A549 (cell line): ENCODE data around the gene HOXB1. TPM values are rescaled to one million over a fixed set of nuclear protein-coding genes. Genes with fewer than 3 reads are reported as not detected.

Experiments
- ATAC-seq, 2 experiments: fragments of 200-7000 bp in 1 of 2; fragments of >200 bp in 1 of 2; cut with Nextera tagmentation in 1 of 2; cut with Tn5 transposase in 1 of 2; 3 replicates each; pipeline versions ENCODE4 v1.8.0 to v1.9.1; 2018 to 2020; ENCODE audit warnings: mild to moderate bottlenecking in 1 of 2, moderate library complexity in 1 of 2
- CTCF ChIA-PET: fragments of 300-600 bp; sonication (Branson Sonifier 250); formaldehyde crosslinking; extraction: SDS; loops from one replicate; lab custom pipeline; 2021; ENCODE audit warnings: antibody characterized with exemption, inconsistent platforms; lab: Yijun Ruan, JAX
- POLR2A ChIA-PET: fragments of 350-600 bp; formaldehyde crosslinking; extraction: SDS; loops from one replicate; lab custom pipeline; 2021; ENCODE audit warnings: antibody characterized with exemption, inconsistent platforms; lab: Yijun Ruan, JAX
- DNase-seq, 2 experiments: peaks; one replicate each; pipeline versions ENCODE4 v3.0.0 to v3.0.0-alpha.2; 2011 to 2016; ENCODE audit warnings: low read depth in 1 of 2, low spot score in 1 of 2
- FAIRE-seq: peaks from 2 replicates; lab custom pipeline; 2011; peaks lifted over from hg19 to GRCh38; lab: Jason Lieb, UNC
- H3K27ac ChIP-seq, 2 experiments: fragments of >200 bp; sonication (Bioruptor Twin); formaldehyde crosslinking; 3 replicates each; pipeline ENCODE4 v1.5.1; 2016 to 2017
- H3K4me1 ChIP-seq: fragments of >200 bp; sonication (Bioruptor Twin); formaldehyde crosslinking; 3 replicates; pipeline ENCODE4 v1.6.1; 2016
- H3K4me2 ChIP-seq: fragments of >200 bp; sonication (Bioruptor Twin); formaldehyde crosslinking; 3 replicates; pipeline ENCODE4 v1.6.1; 2016
- H3K4me3 ChIP-seq: fragments of >200 bp; sonication (Bioruptor Twin); formaldehyde crosslinking; 3 replicates; pipeline ENCODE4 v1.5.1; 2016
- H3K9me3 ChIP-seq: fragments of >200 bp; sonication (Bioruptor Twin); formaldehyde crosslinking; 3 replicates; pipeline ENCODE4 v1.6.1; 2016
- BHLHE40 ChIP-seq: IDR thresholded peaks from 2 replicates; pipeline ENCODE4 v1.6.1; 2012; ENCODE audit warnings: low read depth, low read length, inconsistent platforms
- CBX2 ChIP-seq: fragments of 200-600 bp; sonication (generic); IDR thresholded peaks from 2 replicates; pipeline ENCODE4 v1.6.1; 2016; ENCODE audit warnings: low read depth, mild to moderate bottlenecking, borderline replicate concordance
- CEBPB ChIP-seq, 2 experiments: fragments of >200 bp in 1 of 2; sonication (Bioruptor Twin) in 1 of 2; formaldehyde crosslinking in 1 of 2; IDR thresholded peaks; 2 replicates each; pipeline ENCODE4 v1.6.1; 2012 to 2016
- CHD2 ChIP-seq: fragments of 150-350 bp; IDR thresholded peaks from 2 replicates; pipeline ENCODE4 v1.6.1; 2014; ENCODE audit warnings: low read length; ENCODE audit not compliant: partially characterized antibody
- EHF ChIP-seq: fragments of 250-450 bp; sonication (Bioruptor Pico); IDR thresholded peaks from 2 replicates; pipeline ENCODE4 v1.5.0; 2020; ENCODE audit warnings: mild to moderate bottlenecking
- EHMT2 ChIP-seq: fragments of 200-600 bp; sonication (generic); IDR thresholded peaks from 2 replicates; pipeline ENCODE4 v1.6.1; 2016; ENCODE audit warnings: antibody characterized with exemption, low read depth, mild to moderate bottlenecking, moderate library complexity
- FOSB ChIP-seq: fragments of 250-450 bp; sonication (Bioruptor Pico); IDR thresholded peaks from 2 replicates; pipeline ENCODE4 v1.5.0; 2020; ENCODE audit warnings: mild to moderate bottlenecking, moderate library complexity
- FOSL2 ChIP-seq, 2 experiments: fragments of 450-650 bp in 1 of 2; fragments of >200 bp in 1 of 2; sonication (Bioruptor Twin) in 1 of 2; formaldehyde crosslinking; IDR thresholded peaks; 2 replicates each; pipeline versions ENCODE4 v1.5.0 to v1.6.1; 2016 to 2020; ENCODE audit warnings: mild to moderate bottlenecking in 1 of 2, moderate library complexity in 1 of 2
- GATA3 ChIP-seq: IDR thresholded peaks from 2 replicates; pipeline ENCODE4 v1.6.1; 2012; ENCODE audit warnings: borderline replicate concordance
- HDAC2 ChIP-seq: fragments of 200-600 bp; sonication (generic); IDR thresholded peaks from 2 replicates; pipeline ENCODE4 v1.6.1; 2016
- HMGXB4 ChIP-seq: fragments of 250-450 bp; sonication (Bioruptor Pico); IDR thresholded peaks from 2 replicates; pipeline ENCODE4 v1.5.0; 2021; ENCODE audit warnings: mild to moderate bottlenecking, moderate library complexity, borderline replicate concordance
- HOXB13 ChIP-seq: fragments of 250-450 bp; sonication (Bioruptor Pico); IDR thresholded peaks from 2 replicates; pipeline ENCODE4 v1.5.0; 2020; ENCODE audit warnings: low read depth, mild to moderate bottlenecking, moderate library complexity
- JUN ChIP-seq, 2 experiments: fragments of >200 bp; sonication (Bioruptor Twin); formaldehyde crosslinking; IDR thresholded peaks; 2 replicates in 1 of 2; 3 replicates in 1 of 2; pipeline ENCODE4 v1.6.1; 2016 to 2017
- JUNB ChIP-seq: fragments of >200 bp; sonication (Bioruptor Twin); formaldehyde crosslinking; IDR thresholded peaks from 2 replicates; pipeline ENCODE4 v1.6.1; 2016
- MAFK ChIP-seq: fragments of 450-650 bp; IDR thresholded peaks from 2 replicates; pipeline ENCODE4 v1.6.1; 2014; ENCODE audit not compliant: partially characterized antibody
- NFE2L2 ChIP-seq: fragments of 150-350 bp; conservative IDR thresholded peaks from 2 replicates; pipeline ENCODE4 v1.6.1; 2014; ENCODE audit warnings: low read length
- NPAS2 ChIP-seq: fragments of 250-450 bp; sonication (Bioruptor Pico); IDR thresholded peaks from 2 replicates; pipeline ENCODE4 v1.8.0; 2022; ENCODE audit warnings: mild to moderate bottlenecking, moderate library complexity, borderline replicate concordance
- SMC3 ChIP-seq: fragments of >200 bp; sonication (Bioruptor Twin); formaldehyde crosslinking; IDR thresholded peaks from 3 replicates; pipeline ENCODE4 v1.6.1; 2018; ENCODE audit warnings: inconsistent platforms
- SREBF2 ChIP-seq: fragments of 450-650 bp; IDR thresholded peaks from 2 replicates; pipeline ENCODE4 v1.6.1; 2014; ENCODE audit warnings: mild to moderate bottlenecking, moderate library complexity
- ZC3H11A ChIP-seq: fragments of 450-650 bp; IDR thresholded peaks from 2 replicates; pipeline ENCODE4 v1.6.1; 2014; ENCODE audit warnings: antibody characterized with exemption, mild to moderate bottlenecking
- ZSCAN20 ChIP-seq: fragments of 250-450 bp; sonication (Bioruptor Pico); IDR thresholded peaks from 2 replicates; pipeline ENCODE4 v1.8.0; 2022; ENCODE audit warnings: mild to moderate bottlenecking, moderate library complexity
- WGBS: methylation state at CpG from one replicate; pipeline ENCODE4 v1.1.6; 2017; ENCODE audit errors: missing lambda C conversion rate; 5-methylcytosine and 5-hydroxymethylcytosine counted together
- polyA plus RNA-seq, 4 experiments: library from polyadenylated mRNA; depleted of rRNA in 3 of 4; stranded (reverse); fragments of >200 nt; fragmentation: RNase III in 1 of 4; extraction: RNeasy Plus Mini Kit Qiagen cat#74134 plus additional on column Dnase treatment in 1 of 4; gene quantifications; 2 replicates in 3 of 4; 3 replicates in 1 of 4; pipeline ENCODE4 v1.2.3, GENCODE V29; 2011 to 2017
- TF ChIP-seq, protein P1 (sequence below): fragments of >200 bp; sonication (Bioruptor Twin); formaldehyde crosslinking; IDR thresholded peaks from 3 replicates; pipeline ENCODE4 v1.5.1; 2016
- TF ChIP-seq, protein P2 (sequence below): fragments of 150-350 bp; IDR thresholded peaks from 2 replicates; pipeline ENCODE4 v1.6.1; 2014; ENCODE audit warnings: low read depth, mild to moderate bottlenecking, low read length
- TF ChIP-seq, protein P3 (sequence below): fragments of 450-650 bp; IDR thresholded peaks from 2 replicates; pipeline ENCODE4 v1.6.1; 2014; ENCODE audit warnings: antibody characterized with exemption

Gene HOXB1
- polyA plus RNA-seq, 2 of the 4 experiments (the other 2 are of a cell fraction): not detected

GRCh38 chr17:48484256-48484655, 46.6 kb downstream of the HOXB1 start:
- WGBS: 80% methylated on average over 3 of the region's 3 CpGs
- FAIRE-seq: no peak
- Histone ChIP-seq H3K27ac (peak overlapping the region; percentile 9 to 60; a peak in 4 of 6 replicates), H3K4me1 (peaks cover 20% of the 10 kb centered on the region), H3K4me2 (peak overlapping the region; percentile 16; the same call in 2 of the 3 replicates), H3K4me3 (no peak overlapping the region), H3K9me3 (no peaks in the 10 kb centered on the region)
- DNase-seq: no peak
- ChIA-PET POLR2A (interaction anchor here (1.2 kb wide), 1 partner anchor 12 kb away, joined by 3 read pairs; no protein-coding TSS in a partner anchor), CTCF (interaction anchor here (0.8 to 2.8 kb wide), 6 partner anchors 8 to 234 kb away, joined by 3 to 14 read pairs (median 4); no protein-coding TSS in a partner anchor)
- TF ChIP-seq EHF (CRISPR knock-in tag): no peak
- no peak for TF ChIP-seq HOXB13 (CRISPR knock-in tag)
- TF ChIP-seq ZSCAN20 (CRISPR knock-in tag): no peak
- no peak for TF ChIP-seq FOSL2 (IDR thresholded peaks at IDR 0.05)
- no peak for TF ChIP-seq FOSL2 (CRISPR knock-in tag; IDR thresholded peaks at IDR 0.05)
- TF ChIP-seq JUNB: no peak
- no peak for TF ChIP-seq JUN (IDR thresholded peaks at IDR 0.05)
- no peak for TF ChIP-seq NFE2L2
- TF ChIP-seq EHMT2: no peak
- TF ChIP-seq SREBF2: no peak
- TF ChIP-seq CEBPB (IDR thresholded peaks at IDR 0.05): no peak
- no peak for TF ChIP-seq HMGXB4 (CRISPR knock-in tag)
- no peak for TF ChIP-seq HDAC2
- TF ChIP-seq FOSB (CRISPR knock-in tag): no peak
- no peak for TF ChIP-seq NPAS2 (CRISPR knock-in tag)
- TF ChIP-seq SMC3: no peak
- ATAC-seq: peak in 1 of 2 experiments; percentile 8; a peak in 3 of 6 replicates

DNA sequence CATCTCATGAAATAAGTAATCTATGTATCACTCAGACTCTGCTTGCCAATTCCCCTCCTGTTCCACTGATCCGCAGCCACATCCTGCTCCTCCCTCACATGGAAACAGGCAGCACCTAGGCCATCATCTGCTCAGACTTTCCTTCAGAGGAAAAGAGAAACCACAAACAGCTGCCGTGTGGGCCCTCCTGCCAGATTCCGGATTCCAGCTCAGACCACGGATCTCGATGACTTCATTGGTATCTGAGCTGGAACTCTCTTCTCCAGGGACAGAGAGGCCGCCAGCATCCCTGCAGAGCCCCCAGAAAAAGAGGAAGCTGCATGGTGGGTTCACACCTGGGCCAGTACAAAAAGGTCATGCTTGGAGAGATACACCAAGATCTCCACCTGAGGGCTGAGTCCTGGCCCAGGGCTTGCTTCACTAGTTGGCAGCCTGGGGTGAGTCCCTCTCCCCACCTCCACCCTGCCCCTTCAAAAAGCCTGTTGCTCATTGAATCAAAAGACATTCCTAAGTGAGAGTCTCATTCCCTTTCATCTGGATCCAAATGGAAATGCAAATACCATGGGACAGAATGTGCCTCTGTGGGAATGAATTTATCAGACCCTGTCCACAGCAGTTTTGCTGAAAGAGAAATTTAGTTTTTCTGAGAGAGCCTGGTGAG, 47.2 kb downstream of the HOXB1 start:
- Histone ChIP-seq H3K27ac (peak overlapping the region; percentile 13 to 60; a peak in 4 of 6 replicates), H3K4me2 (peak overlapping the region; percentile 16), H3K4me3 (no peak overlapping the region), H3K4me1 (peaks cover 20% of the 10 kb centered on the region), H3K9me3 (no peaks in the 10 kb centered on the region)
- ChIA-PET POLR2A (interaction anchor here (1.2 kb wide), 1 partner anchor 11 kb away, joined by 3 read pairs; no protein-coding TSS in a partner anchor), CTCF (interaction anchor here (0.6 to 2.8 kb wide), 10 partner anchors 9 to 234 kb away, joined by 3 to 14 read pairs (median 3); no protein-coding TSS in a partner anchor)
- TF ChIP-seq NPAS2 (CRISPR knock-in tag) (no peak), GATA3 (peak; percentile 12; the same call in 1 of the 2 replicates)
- TF ChIP-seq, protein P1, sequence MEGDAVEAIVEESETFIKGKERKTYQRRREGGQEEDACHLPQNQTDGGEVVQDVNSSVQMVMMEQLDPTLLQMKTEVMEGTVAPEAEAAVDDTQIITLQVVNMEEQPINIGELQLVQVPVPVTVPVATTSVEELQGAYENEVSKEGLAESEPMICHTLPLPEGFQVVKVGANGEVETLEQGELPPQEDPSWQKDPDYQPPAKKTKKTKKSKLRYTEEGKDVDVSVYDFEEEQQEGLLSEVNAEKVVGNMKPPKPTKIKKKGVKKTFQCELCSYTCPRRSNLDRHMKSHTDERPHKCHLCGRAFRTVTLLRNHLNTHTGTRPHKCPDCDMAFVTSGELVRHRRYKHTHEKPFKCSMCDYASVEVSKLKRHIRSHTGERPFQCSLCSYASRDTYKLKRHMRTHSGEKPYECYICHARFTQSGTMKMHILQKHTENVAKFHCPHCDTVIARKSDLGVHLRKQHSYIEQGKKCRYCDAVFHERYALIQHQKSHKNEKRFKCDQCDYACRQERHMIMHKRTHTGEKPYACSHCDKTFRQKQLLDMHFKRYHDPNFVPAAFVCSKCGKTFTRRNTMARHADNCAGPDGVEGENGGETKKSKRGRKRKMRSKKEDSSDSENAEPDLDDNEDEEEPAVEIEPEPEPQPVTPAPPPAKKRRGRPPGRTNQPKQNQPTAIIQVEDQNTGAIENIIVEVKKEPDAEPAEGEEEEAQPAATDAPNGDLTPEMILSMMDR: no peak
- ATAC-seq (peak; percentile 57 to 60; a peak in 5 of 6 replicates), DNase-seq (no peak), FAIRE-seq (no peak)
- 55% methylated on average over 6 of the region's 6 CpGs for WGBS

DNA sequence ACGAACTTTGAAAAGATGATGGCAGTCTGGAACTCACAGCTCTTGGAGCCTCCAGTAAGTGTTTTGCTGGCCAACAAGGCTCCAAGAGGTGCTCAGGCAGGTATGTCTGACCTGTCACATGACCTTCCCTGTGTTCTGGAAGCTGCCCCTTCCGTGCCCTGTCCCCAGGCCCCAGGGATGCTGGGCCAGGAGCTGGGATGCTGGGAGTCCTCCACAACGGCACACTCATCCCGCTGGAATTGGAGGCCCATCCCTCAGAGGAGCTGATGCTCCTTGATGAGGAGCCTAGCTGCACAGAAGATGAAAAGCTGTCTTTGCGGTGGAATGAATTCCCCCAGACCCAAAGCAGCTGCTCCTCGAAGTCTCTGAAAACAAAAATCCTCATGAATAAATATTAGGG, 47.8 kb downstream of the HOXB1 start:
- no peak for ATAC-seq
- Histone ChIP-seq H3K27ac (peak overlapping the region; percentile 13 to 60; a peak in 3 of 6 replicates), H3K4me2 (peak overlapping the region; percentile 16; the same call in 1 of the 3 replicates), H3K9me3 (no peaks in the 10 kb centered on the region), H3K4me3 (no peak overlapping the region), H3K4me1 (peaks cover 20% of the 10 kb centered on the region)
- DNase-seq: no peak
- FAIRE-seq: no peak
- ChIA-PET CTCF (interaction anchor here (0.8 to 2.8 kb wide), 8 partner anchors 9 to 220 kb away, joined by 3 to 14 read pairs (median 4); no protein-coding TSS in a partner anchor), POLR2A (no interaction called here)
- 85% methylated on average over 6 of the region's 6 CpGs for WGBS
- TF ChIP-seq, protein P2, sequence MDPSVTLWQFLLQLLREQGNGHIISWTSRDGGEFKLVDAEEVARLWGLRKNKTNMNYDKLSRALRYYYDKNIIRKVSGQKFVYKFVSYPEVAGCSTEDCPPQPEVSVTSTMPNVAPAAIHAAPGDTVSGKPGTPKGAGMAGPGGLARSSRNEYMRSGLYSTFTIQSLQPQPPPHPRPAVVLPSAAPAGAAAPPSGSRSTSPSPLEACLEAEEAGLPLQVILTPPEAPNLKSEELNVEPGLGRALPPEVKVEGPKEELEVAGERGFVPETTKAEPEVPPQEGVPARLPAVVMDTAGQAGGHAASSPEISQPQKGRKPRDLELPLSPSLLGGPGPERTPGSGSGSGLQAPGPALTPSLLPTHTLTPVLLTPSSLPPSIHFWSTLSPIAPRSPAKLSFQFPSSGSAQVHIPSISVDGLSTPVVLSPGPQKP: no peak
- TF ChIP-seq MAFK (no peak), CHD2 (no peak), ZC3H11A (no peak), HDAC2 (no peak), BHLHE40 (no peak), CBX2 (no peak)
- TF ChIP-seq, protein P3, sequence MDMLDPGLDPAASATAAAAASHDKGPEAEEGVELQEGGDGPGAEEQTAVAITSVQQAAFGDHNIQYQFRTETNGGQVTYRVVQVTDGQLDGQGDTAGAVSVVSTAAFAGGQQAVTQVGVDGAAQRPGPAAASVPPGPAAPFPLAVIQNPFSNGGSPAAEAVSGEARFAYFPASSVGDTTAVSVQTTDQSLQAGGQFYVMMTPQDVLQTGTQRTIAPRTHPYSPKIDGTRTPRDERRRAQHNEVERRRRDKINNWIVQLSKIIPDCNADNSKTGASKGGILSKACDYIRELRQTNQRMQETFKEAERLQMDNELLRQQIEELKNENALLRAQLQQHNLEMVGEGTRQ: no peak
- TF ChIP-seq, protein P1: no peak
